Measurements from ENCODE around the gene CELF5. TPM values are rescaled to one million over a fixed set of nuclear protein-coding genes. Genes with fewer than 3 reads are reported as not detected.
"Not testable (repeated sequence)": the region's sequence is repeated elsewhere in the genome, so short reads cannot be mapped to it uniquely, and the experiment has no call there.

The CELF5 gene
- total and polyA plus RNA-seq, 10 donors: 0.05 to 0.19 (median 0.10) TPM; not detected in 7

- DNase-seq: no peak
- no peak overlapping the region for H3K27ac ChIP-seq
- H3K27me3 ChIP-seq (replicated peaks in 1 of 7): no peaks in the 10 kb centered on the region
- intact Hi-C loops (cut with DNase I; ENCODE audit: low total_unique reads): loop anchor here (5.0 kb wide), 1 partner anchor 144 kb away; no protein-coding TSS in a partner anchor
- H3K9me3 ChIP-seq: no peaks in the 10 kb centered on the region
- TF ChIP-seq POLR2AphosphoS5 (IDR thresholded peaks at IDR 0.05) (no peak), POLR2A (IDR thresholded peaks at IDR 0.05) (no peak)
- TF ChIP-seq, protein P1, sequence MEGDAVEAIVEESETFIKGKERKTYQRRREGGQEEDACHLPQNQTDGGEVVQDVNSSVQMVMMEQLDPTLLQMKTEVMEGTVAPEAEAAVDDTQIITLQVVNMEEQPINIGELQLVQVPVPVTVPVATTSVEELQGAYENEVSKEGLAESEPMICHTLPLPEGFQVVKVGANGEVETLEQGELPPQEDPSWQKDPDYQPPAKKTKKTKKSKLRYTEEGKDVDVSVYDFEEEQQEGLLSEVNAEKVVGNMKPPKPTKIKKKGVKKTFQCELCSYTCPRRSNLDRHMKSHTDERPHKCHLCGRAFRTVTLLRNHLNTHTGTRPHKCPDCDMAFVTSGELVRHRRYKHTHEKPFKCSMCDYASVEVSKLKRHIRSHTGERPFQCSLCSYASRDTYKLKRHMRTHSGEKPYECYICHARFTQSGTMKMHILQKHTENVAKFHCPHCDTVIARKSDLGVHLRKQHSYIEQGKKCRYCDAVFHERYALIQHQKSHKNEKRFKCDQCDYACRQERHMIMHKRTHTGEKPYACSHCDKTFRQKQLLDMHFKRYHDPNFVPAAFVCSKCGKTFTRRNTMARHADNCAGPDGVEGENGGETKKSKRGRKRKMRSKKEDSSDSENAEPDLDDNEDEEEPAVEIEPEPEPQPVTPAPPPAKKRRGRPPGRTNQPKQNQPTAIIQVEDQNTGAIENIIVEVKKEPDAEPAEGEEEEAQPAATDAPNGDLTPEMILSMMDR (IDR thresholded peaks at IDR 0.05 in 8 of 11, conservative IDR thresholded peaks at IDR 0.05 in 3 of 11): no peak
- H3K4me3 ChIP-seq: no peak overlapping the region
- 92 to 95% (median 94%) methylated on average over 3 of the region's 3 CpGs for whole genome bisulfite sequencing, 5 donors
- H3K4me1 ChIP-seq: peaks cover 0 to 6% (median 0%) of the 10 kb centered on the region in 6 donors
- no peaks in the 10 kb centered on the region for H3K36me3 ChIP-seq
Observed at GRCh38 chr19:3328743-3329142, 104.3 kb downstream of the CELF5 start.

GRCh38 chr19:3330047-3330446 is 105.6 kb downstream of the CELF5 start:
- no peak for DNase-seq
- 74 to 90% (median 87%) methylated on average over 9 of the region's 9 CpGs for WGBS, 5 donors
- Histone ChIP-seq H3K27ac (no peak overlapping the region), H3K4me1 (peaks cover 0 to 8% (median under 1%) of the 10 kb centered on the region in 6 donors), H3K9me3 (no peaks in the 10 kb centered on the region), H3K27me3 (replicated peaks in 1 of 7) (no peaks in the 10 kb centered on the region), H3K36me3 (no peaks in the 10 kb centered on the region), H3K4me3 (no peak overlapping the region)
- TF ChIP-seq, protein P1 (IDR thresholded peaks at IDR 0.05 in 8 of 11, conservative IDR thresholded peaks at IDR 0.05 in 3 of 11): no peak
- TF ChIP-seq POLR2A (IDR thresholded peaks at IDR 0.05) (no peak), POLR2AphosphoS5 (IDR thresholded peaks at IDR 0.05) (no peak)
- intact Hi-C loops (cut with DNase I; ENCODE audit: low total_unique reads): loop anchor here (5.0 kb wide), 1 partner anchor 152 kb away; the partner anchor contains the start of genes SMIM24 and SMIM44

DNA sequence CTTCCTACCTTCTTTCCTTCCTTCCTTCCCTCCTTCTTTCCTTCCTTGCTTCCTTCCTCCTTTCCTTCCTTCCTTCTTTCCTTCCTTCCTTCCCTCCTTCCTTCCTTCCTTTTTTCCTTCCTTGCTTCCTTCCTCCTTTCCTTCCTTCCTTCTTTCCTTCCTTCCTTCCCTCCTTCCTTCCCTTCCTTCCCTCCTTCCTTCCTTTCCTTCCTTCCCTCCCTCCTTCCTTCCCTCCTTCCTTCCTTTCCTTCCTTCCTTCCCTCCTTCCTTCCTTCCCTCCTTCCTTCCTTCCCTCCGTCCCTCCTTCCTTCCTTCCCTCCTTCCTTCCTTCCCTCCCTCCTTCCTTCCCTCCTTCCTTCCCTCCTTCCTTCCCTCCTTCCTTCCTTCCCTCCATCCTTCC is 107.8 kb downstream of the CELF5 start:
- intact Hi-C loops (cut with DNase I; ENCODE audit: low total_unique reads): loop anchor here (5.0 kb wide), 1 partner anchor 150 kb away; the partner anchor contains the start of genes SMIM24 and SMIM44
- not testable (repeated sequence) for H3K9me3 ChIP-seq, DNase-seq, H3K4me3 ChIP-seq, H3K27ac ChIP-seq, H3K36me3 ChIP-seq
- 57 to 81% (median 75%) methylated on average over 1 of the region's 1 CpG for WGBS, 5 donors
- peaks cover 0 to 24% (median 18%) of the 10 kb centered on the region in 6 donors for H3K4me1 ChIP-seq
- peaks cover 0 to 14% (median 0%) of the 10 kb centered on the region in 7 donors for H3K27me3 ChIP-seq (replicated peaks in 1 of 7)

DNA sequence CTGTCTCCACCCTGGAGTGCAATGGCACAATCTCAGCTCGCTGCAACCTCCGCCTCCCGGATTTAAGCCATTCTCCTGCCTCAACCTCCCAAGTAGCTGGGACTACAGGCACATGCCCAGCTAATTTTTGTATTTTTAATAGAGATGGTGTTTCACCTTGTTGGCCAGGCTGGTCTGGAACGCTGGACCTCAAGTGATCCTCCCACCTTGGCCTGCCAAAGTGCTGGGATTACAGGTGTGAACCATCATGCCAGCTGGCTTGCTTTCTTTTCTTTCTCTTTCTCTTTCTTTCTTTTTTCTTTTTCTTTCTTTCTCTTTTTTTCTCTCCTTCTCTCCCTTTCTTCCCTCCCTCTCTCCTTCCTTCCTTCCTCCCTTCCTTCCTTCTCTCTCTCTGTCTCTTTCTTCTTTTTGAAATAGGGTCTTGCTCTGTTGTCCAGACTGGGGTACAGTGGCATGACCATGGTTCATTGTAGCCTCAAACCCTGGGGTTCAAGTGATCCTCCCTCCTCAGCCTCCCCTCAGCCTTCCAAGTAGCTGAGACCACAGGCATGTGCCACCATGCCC is 108.6 kb downstream of the CELF5 start:
- no peak overlapping the region for H3K4me3 ChIP-seq
- intact Hi-C loops (cut with DNase I; ENCODE audit: low total_unique reads): loop anchor here (5.0 kb wide), 1 partner anchor 149 kb away; the partner anchor contains the start of genes SMIM24 and SMIM44
- peaks cover 0 to 17% (median 0%) of the 10 kb centered on the region in 7 donors for H3K27me3 ChIP-seq (replicated peaks in 1 of 7)
- peaks cover 0 to 31% (median 24%) of the 10 kb centered on the region in 6 donors for H3K4me1 ChIP-seq
- no peak for DNase-seq
- no peaks in the 10 kb centered on the region for H3K9me3 ChIP-seq
- no peaks in the 10 kb centered on the region for H3K36me3 ChIP-seq
- WGBS, 5 donors: 69 to 85% (median 80%) methylated on average over 4 of the region's 4 CpGs
- TF ChIP-seq, protein P1 (IDR thresholded peaks at IDR 0.05 in 8 of 11, conservative IDR thresholded peaks at IDR 0.05 in 3 of 11): no peak
- TF ChIP-seq POLR2AphosphoS5 (IDR thresholded peaks at IDR 0.05) (no peak), POLR2A (IDR thresholded peaks at IDR 0.05) (no peak)
- H3K27ac ChIP-seq: no peak overlapping the region
